SK-MEL-5 (cell line): ENCODE results near the gene KIAA1549. TPM values are rescaled to one million over a fixed set of nuclear protein-coding genes. Genes with fewer than 3 reads are reported as not detected.

Source experiments
- DNase-seq: peaks from one replicate; pipeline ENCODE4 v3.0.0-alpha.2; 2016; ENCODE audit warnings: low read depth, low spot score
- in situ Hi-C: cut with HindIII; loops from 2 replicates; pipeline ENCODE4 v1.10.0; 2016; ENCODE audit warnings: low sequenced_read_pairs, high pct_unique_total_duplicates, low pct_unique_long_range_greater_than_20kb
- total RNA-seq: library from RNA; depleted of rRNA; stranded (reverse); fragments of >200 nt; shearing (Covaris generic); gene quantifications from 2 replicates; pipeline ENCODE4 v1.2.3, GENCODE V29; 2014

Gene KIAA1549
- total RNA-seq, 1 experiment from 2014 or later: 2.7 TPM

GRCh38 chr7:138880881-138881578, 100.2 kb downstream of the KIAA1549 start:
- in situ Hi-C loops: no loop called here
- DNase-seq: peak; percentile 52

- in situ Hi-C loops: no loop called here
- DNase-seq: no peak
These were observed 101.8 kb downstream of the KIAA1549 start for GRCh38 chr7:138879356-138879755.

- in situ Hi-C loops: no loop called here
These were observed 102.3 kb downstream of the KIAA1549 start for GRCh38 chr7:138878856-138879255.

GRCh38 chr7:138878051-138878450, 103.1 kb downstream of the KIAA1549 start:
- in situ Hi-C loops: no loop called here
- DNase-seq: no peak

More at GRCh38 chr7:138878856-138879255, 102.3 kb downstream of the KIAA1549 start:
- no peak for DNase-seq

- DNase-seq: no peak
- in situ Hi-C loops: no loop called here
These were observed 104.9 kb downstream of the KIAA1549 start for GRCh38 chr7:138876326-138876725.

- in situ Hi-C loops: no loop called here
- DNase-seq: no peak
These were observed 105.4 kb downstream of the KIAA1549 start for GRCh38 chr7:138875794-138876193.

- in situ Hi-C loops: no loop called here
- DNase-seq: no peak
These were observed 107.8 kb downstream of the KIAA1549 start for GRCh38 chr7:138873220-138873892.

- in situ Hi-C loops: no loop called here
- DNase-seq: no peak
These were observed 108.6 kb downstream of the KIAA1549 start for GRCh38 chr7:138872576-138872975.

- in situ Hi-C loops: no loop called here
- no peak for DNase-seq
These were observed 109.4 kb downstream of the KIAA1549 start for GRCh38 chr7:138871814-138872090.

- DNase-seq: no peak
- in situ Hi-C loops: no loop called here
These were observed 110.0 kb downstream of the KIAA1549 start for GRCh38 chr7:138871065-138871813.

GRCh38 chr7:138869353-138869752, 111.8 kb downstream of the KIAA1549 start:
- no peak for DNase-seq
- in situ Hi-C loops: no loop called here

GRCh38 chr7:138868711-138869110, 112.5 kb downstream of the KIAA1549 start:
- in situ Hi-C loops: no loop called here
- DNase-seq: no peak

GRCh38 chr7:138867744-138868143, 113.4 kb downstream of the KIAA1549 start:
- in situ Hi-C loops: no loop called here

GRCh38 chr7:138866353-138866752, 114.8 kb downstream of the KIAA1549 start:
- no peak for DNase-seq
- in situ Hi-C loops: no loop called here

More at GRCh38 chr7:138867744-138868143, 113.4 kb downstream of the KIAA1549 start:
- no peak for DNase-seq

- in situ Hi-C loops: no loop called here
- peak; percentile 75 for DNase-seq
These were observed 115.3 kb downstream of the KIAA1549 start for GRCh38 chr7:138865843-138866242.

GRCh38 chr7:138864667-138865066, 116.5 kb downstream of the KIAA1549 start:
- in situ Hi-C loops: no loop called here
- DNase-seq: no peak

GRCh38 chr7:138863931-138864330, 117.3 kb downstream of the KIAA1549 start:
- in situ Hi-C loops: no loop called here
- DNase-seq: no peak

GRCh38 chr7:138861051-138861450, 120.1 kb downstream of the KIAA1549 start:
- in situ Hi-C loops: no loop called here
- DNase-seq: no peak

GRCh38 chr7:138857728-138858127, 123.5 kb downstream of the KIAA1549 start:
- in situ Hi-C loops: no loop called here
- no peak for DNase-seq
